HG03378 (cell line): ENCODE data around the gene MICALL1.

Experiments used
- ATAC-seq: cut with Tn5 transposase; IDR thresholded peaks from one replicate; pipeline ENCODE4 v1.9.1; 2021; ENCODE audit warnings: mild to moderate bottlenecking, moderate library complexity; ENCODE audit not compliant: unreplicated experiment

The MICALL1 gene

GRCh38 chr22:37982938-37983859, 77.1 kb downstream of the MICALL1 start:
- ATAC-seq, result no peak

GRCh38 chr22:37983860-37984791, 78.0 kb downstream of the MICALL1 start, which contains the start of gene SOX10:
SOX10 (minus strand) TSS chr22:37984555; CDS start chr22:37983784, 771 bp downstream.
- no peak for ATAC-seq

- no peak for ATAC-seq
Observed at GRCh38 chr22:37985050-37985585, 79.0 kb downstream of the MICALL1 start.

- no peak for ATAC-seq
Observed at GRCh38 chr22:37985751-37986281, 79.7 kb downstream of the MICALL1 start.

- no peak for ATAC-seq
Observed at GRCh38 chr22:37986371-37986770, 80.3 kb downstream of the MICALL1 start.

- ATAC-seq, result no peak
Observed at GRCh38 chr22:37989146-37990045, 83.3 kb downstream of the MICALL1 start.

- ATAC-seq, result no peak
Observed at GRCh38 chr22:37990301-37990700, 84.2 kb downstream of the MICALL1 start.

GRCh38 chr22:37990862-37991261, 84.8 kb downstream of the MICALL1 start:
- no peak for ATAC-seq

- no peak for ATAC-seq
Observed at GRCh38 chr22:37991731-37992442, 85.8 kb downstream of the MICALL1 start.
